Activated CD8-positive, alpha-beta memory T cell treated with anti-CD3 and anti-CD28 coated beads, Interleukin-2, amount 50 U/mL, for 1 hour (primary cell): ENCODE data around the gene PAX2.

ENCODE experiments used
- DNase-seq: peaks from one replicate; pipeline ENCODE4 v3.0.0-alpha.2; 2020; ENCODE audit errors: extremely low read depth

The PAX2 gene

GRCh38 chr10:100755821-100756220 lies 10.4 kb downstream of the PAX2 start:
- DNase-seq, result no peak

GRCh38 chr10:100759331-100759730 lies 13.9 kb downstream of the PAX2 start:
- no peak for DNase-seq

- no peak for DNase-seq
Observed at GRCh38 chr10:100760726-100761125, 15.3 kb downstream of the PAX2 start.

GRCh38 chr10:100761191-100761590 lies 15.8 kb downstream of the PAX2 start:
- DNase-seq, result no peak

GRCh38 chr10:100763043-100763747 lies 17.8 kb downstream of the PAX2 start:
- no peak for DNase-seq

GRCh38 chr10:100766693-100767421 lies 21.5 kb downstream of the PAX2 start:
- no peak for DNase-seq

- no peak for DNase-seq
Observed at GRCh38 chr10:100767422-100767775, 22.0 kb downstream of the PAX2 start.

GRCh38 chr10:100769481-100769880 lies 24.1 kb downstream of the PAX2 start:
- no peak for DNase-seq

- no peak for DNase-seq
Observed at GRCh38 chr10:100773646-100774045, 28.3 kb downstream of the PAX2 start.

- DNase-seq, result no peak
Observed at GRCh38 chr10:100774223-100774622, 28.8 kb downstream of the PAX2 start.

- no peak for DNase-seq
Observed at GRCh38 chr10:100774876-100775275, 29.5 kb downstream of the PAX2 start.

- no peak for DNase-seq
Observed at GRCh38 chr10:100775386-100775785, 30.0 kb downstream of the PAX2 start.

- DNase-seq, result no peak
Observed at GRCh38 chr10:100775871-100776270, 30.5 kb downstream of the PAX2 start.

GRCh38 chr10:100776671-100777070 lies 31.3 kb downstream of the PAX2 start:
- no peak for DNase-seq

GRCh38 chr10:100779329-100779728 lies 33.9 kb downstream of the PAX2 start:
- DNase-seq, result no peak

- DNase-seq, result no peak
Observed at GRCh38 chr10:100780324-100780723, 34.9 kb downstream of the PAX2 start.

GRCh38 chr10:100781145-100781665 lies 35.8 kb downstream of the PAX2 start:
- no peak for DNase-seq

- no peak for DNase-seq
Observed at GRCh38 chr10:100782461-100783244, 37.3 kb downstream of the PAX2 start.

GRCh38 chr10:100784126-100784525 lies 38.7 kb downstream of the PAX2 start:
- DNase-seq, result no peak

GRCh38 chr10:100786591-100786990 lies 41.2 kb downstream of the PAX2 start:
- no peak for DNase-seq

- DNase-seq, result no peak
Observed at GRCh38 chr10:100788002-100788903, 42.9 kb downstream of the PAX2 start.
